Skeletal muscle tissue (tissue), 4 donors: ENCODE measurements around the gene CEACAM16. TPM values are rescaled to one million over a fixed set of nuclear protein-coding genes. Genes with fewer than 3 reads are reported as not detected.

ENCODE experiments used
- H3K27ac ChIP-seq: one replicate; pipeline ENCODE4 v1.7.0; 2013; ENCODE audit warnings: mild to moderate bottlenecking, low read depth, low read length, inconsistent platforms
- H3K27me3 ChIP-seq, 3 donors: one replicate each; pipeline ENCODE4 v1.7.0; 2013; ENCODE audit warnings: low read length in 3 of 3; ENCODE audit not compliant: control insufficient read depth in 3 of 3, insufficient read depth in 3 of 3
- H3K36me3 ChIP-seq, 3 donors: one replicate each; pipeline ENCODE4 v1.7.0; 2013; ENCODE audit warnings: low read length in 3 of 3; ENCODE audit not compliant: control insufficient read depth in 3 of 3, insufficient read depth in 3 of 3
- H3K4me1 ChIP-seq, 3 donors: one replicate each; pipeline ENCODE4 v1.7.0; 2013; ENCODE audit warnings: low read length in 3 of 3, mild to moderate bottlenecking in 3 of 3; ENCODE audit not compliant: control insufficient read depth in 3 of 3, insufficient read depth in 3 of 3
- H3K4me3 ChIP-seq, 3 donors: one replicate each; pipeline ENCODE4 v1.7.0; 2013; ENCODE audit warnings: low read length in 3 of 3
- H3K9ac ChIP-seq, 3 donors: one replicate each; pipeline ENCODE4 v1.7.0; 2013; ENCODE audit warnings: low read length in 3 of 3, mild to moderate bottlenecking in 3 of 3, moderate library complexity in 2 of 3, low read depth in 1 of 3
- H3K9me3 ChIP-seq, 3 donors: one replicate each; pipeline ENCODE4 v1.7.0; 2013; ENCODE audit warnings: low read length in 3 of 3; ENCODE audit not compliant: control insufficient read depth in 3 of 3
- total RNA-seq: library from RNA; depleted of rRNA; stranded (reverse); fragments of >200 nt; gene quantifications from one replicate; pipeline ENCODE4 v1.2.3, GENCODE V29; 2014
- donor health status: Osteomylitis.

Gene CEACAM16
- total RNA-seq, 1 donor from 2014 or later, result 1.0 TPM

- H3K36me3 ChIP-seq, result no peaks in the 10 kb centered on the region
- H3K9me3 ChIP-seq, result no peaks in the 10 kb centered on the region
- no peaks in the 10 kb centered on the region for H3K27me3 ChIP-seq
- no peaks in the 10 kb centered on the region for H3K4me1 ChIP-seq
- no peak overlapping the region for H3K9ac ChIP-seq
- no peak overlapping the region for H3K27ac ChIP-seq
- H3K4me3 ChIP-seq, result no peak overlapping the region
Measured at GRCh38 chr19:44732235-44733014, 33.5 kb downstream of the CEACAM16 start.

GRCh38 chr19:44734357-44734756, 35.4 kb downstream of the CEACAM16 start:
- Histone ChIP-seq H3K4me1 (peaks cover 0 to 9% (median 4%) of the 10 kb centered on the region in 3 donors), H3K4me3 (no peak overlapping the region), H3K27me3 (no peaks in the 10 kb centered on the region)

GRCh38 chr19:44735011-44735410, 36.1 kb downstream of the CEACAM16 start:
- no peak overlapping the region for H3K4me3 ChIP-seq
- no peaks in the 10 kb centered on the region for H3K27me3 ChIP-seq
- H3K9me3 ChIP-seq, result no peaks in the 10 kb centered on the region
- H3K36me3 ChIP-seq, result no peaks in the 10 kb centered on the region
- no peak overlapping the region for H3K9ac ChIP-seq
- no peak overlapping the region for H3K27ac ChIP-seq
- peaks cover 0 to 9% (median 4%) of the 10 kb centered on the region in 3 donors for H3K4me1 ChIP-seq

More at GRCh38 chr19:44734357-44734756, 35.4 kb downstream of the CEACAM16 start:
- Histone ChIP-seq H3K36me3 (no peaks in the 10 kb centered on the region), H3K9me3 (no peaks in the 10 kb centered on the region), H3K9ac (no peak overlapping the region), H3K27ac (no peak overlapping the region)

GRCh38 chr19:44737238-44738071, 38.5 kb downstream of the CEACAM16 start:
- Histone ChIP-seq H3K4me1 (peaks cover 6 to 24% (median 16%) of the 10 kb centered on the region in 3 donors), H3K9ac (no peak overlapping the region), H3K9me3 (no peaks in the 10 kb centered on the region), H3K27me3 (no peaks in the 10 kb centered on the region), H3K4me3 (no peak overlapping the region), H3K27ac (no peak overlapping the region), H3K36me3 (no peaks in the 10 kb centered on the region)

- Histone ChIP-seq H3K4me1 (peaks cover 13 to 31% (median 22%) of the 10 kb centered on the region in 3 donors), H3K36me3 (no peaks in the 10 kb centered on the region), H3K27ac (no peak overlapping the region), H3K27me3 (no peaks in the 10 kb centered on the region), H3K9me3 (no peaks in the 10 kb centered on the region), H3K9ac (no peak overlapping the region), H3K4me3 (no peak overlapping the region)
Measured at GRCh38 chr19:44738136-44738535, 39.2 kb downstream of the CEACAM16 start.

- Histone ChIP-seq H3K27me3 (no peaks in the 10 kb centered on the region), H3K9me3 (no peaks in the 10 kb centered on the region)
Measured at GRCh38 chr19:44738603-44739558, 39.9 kb downstream of the CEACAM16 start.

GRCh38 chr19:44740351-44740824, 41.4 kb downstream of the CEACAM16 start:
- H3K27me3 ChIP-seq, result no peaks in the 10 kb centered on the region
- H3K27ac ChIP-seq, result no peak overlapping the region
- no peak overlapping the region for H3K9ac ChIP-seq
- peaks cover 19 to 44% (median 29%) of the 10 kb centered on the region in 3 donors for H3K4me1 ChIP-seq
- H3K36me3 ChIP-seq, result no peaks in the 10 kb centered on the region
- H3K9me3 ChIP-seq, result no peaks in the 10 kb centered on the region
- H3K4me3 ChIP-seq, result no peak overlapping the region

More at GRCh38 chr19:44738603-44739558, 39.9 kb downstream of the CEACAM16 start:
- H3K27ac ChIP-seq, result no peak overlapping the region
- no peak overlapping the region for H3K4me3 ChIP-seq
- peaks cover 13 to 33% (median 22%) of the 10 kb centered on the region in 3 donors for H3K4me1 ChIP-seq
- H3K9ac ChIP-seq, result peak overlapping the region in 1 of 3 donors; percentile 20
- no peaks in the 10 kb centered on the region for H3K36me3 ChIP-seq

- Histone ChIP-seq H3K4me1 (peaks cover 24 to 52% (median 36%) of the 10 kb centered on the region in 3 donors), H3K9ac (peak overlapping the region in 2 of 3 donors; percentile 19 to 51), H3K9me3 (no peaks in the 10 kb centered on the region), H3K27ac (peak overlapping the region; percentile 87), H3K27me3 (no peaks in the 10 kb centered on the region), H3K36me3 (no peaks in the 10 kb centered on the region), H3K4me3 (no peak overlapping the region)
Measured at GRCh38 chr19:44741258-44741731, 42.3 kb downstream of the CEACAM16 start.

GRCh38 chr19:44741841-44742329, 42.9 kb downstream of the CEACAM16 start:
- H3K9ac ChIP-seq, result peak overlapping the region; percentile 59 to 68 (median 60)
- peak overlapping the region; percentile 87 for H3K27ac ChIP-seq
- peak overlapping the region in 1 of 3 donors; percentile 22 for H3K4me3 ChIP-seq
- no peaks in the 10 kb centered on the region for H3K9me3 ChIP-seq
- H3K27me3 ChIP-seq, result no peaks in the 10 kb centered on the region
- peaks cover 28 to 58% (median 41%) of the 10 kb centered on the region in 3 donors for H3K4me1 ChIP-seq
- no peaks in the 10 kb centered on the region for H3K36me3 ChIP-seq
